Measurements from ENCODE around the gene GZMM.
A peak's percentile ranks its signal among the peaks of the same experiment; 100 is the strongest.

Gene GZMM

DNA sequence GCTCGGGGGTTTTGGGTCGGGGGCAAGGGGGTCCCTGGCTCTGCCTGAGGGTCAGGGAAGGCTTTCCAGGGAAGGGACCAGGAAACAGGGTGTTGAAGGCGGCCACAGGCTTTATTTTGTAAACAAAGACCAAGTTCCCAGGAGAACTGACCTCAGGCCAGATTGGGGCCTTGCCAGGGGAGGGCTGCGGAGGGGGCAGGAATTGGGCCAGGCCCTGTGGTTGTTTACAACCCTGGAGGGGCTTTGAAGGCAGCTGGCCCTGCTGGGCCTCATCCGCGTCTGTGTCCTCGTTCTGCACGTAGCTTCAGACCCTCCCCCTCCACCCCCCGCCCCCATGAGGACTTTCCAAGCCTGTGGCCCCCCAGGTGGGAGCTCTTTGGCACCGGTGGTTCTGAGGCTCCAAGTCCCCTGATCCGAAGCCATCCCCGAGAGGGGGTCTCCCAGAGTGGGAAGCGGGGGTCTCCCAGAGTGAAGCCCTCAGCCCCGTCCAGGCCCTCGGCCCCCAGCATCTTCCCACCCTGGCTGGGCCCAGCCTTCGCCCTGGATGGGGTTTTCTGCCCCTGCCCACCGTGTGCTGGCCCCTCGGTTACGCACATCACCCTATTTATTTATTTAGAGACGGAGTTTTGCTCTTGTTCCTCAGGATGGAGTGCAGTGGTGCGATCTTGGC is 15.1 kb downstream of the GZMM start:
- DNase-seq (ENCODE audit: extremely low read depth in 1 of 2, low read depth in 1 of 2) = no peak

DNA sequence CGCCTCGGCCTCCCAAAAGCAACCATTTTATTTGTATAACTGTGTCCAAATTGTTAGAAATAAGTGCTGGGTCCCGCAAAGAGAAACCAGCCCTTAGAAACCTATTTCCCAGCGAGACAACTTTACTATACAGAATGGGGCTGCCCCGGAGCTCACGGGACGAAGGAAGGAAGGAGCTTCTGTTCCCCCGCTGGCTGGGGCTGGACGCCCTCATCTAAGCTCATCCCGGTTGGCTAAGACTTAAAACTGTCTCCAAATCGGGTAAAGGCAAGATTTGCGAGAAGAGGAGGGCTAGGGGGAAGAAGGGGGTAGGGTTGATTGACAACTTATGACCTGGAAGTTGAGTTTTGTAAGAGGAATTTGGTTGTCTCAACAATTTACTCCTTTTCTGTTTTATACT is 16.3 kb downstream of the GZMM start:
- DNase-seq (ENCODE audit: extremely low read depth in 1 of 2, low read depth in 1 of 2) = no peak

DNA sequence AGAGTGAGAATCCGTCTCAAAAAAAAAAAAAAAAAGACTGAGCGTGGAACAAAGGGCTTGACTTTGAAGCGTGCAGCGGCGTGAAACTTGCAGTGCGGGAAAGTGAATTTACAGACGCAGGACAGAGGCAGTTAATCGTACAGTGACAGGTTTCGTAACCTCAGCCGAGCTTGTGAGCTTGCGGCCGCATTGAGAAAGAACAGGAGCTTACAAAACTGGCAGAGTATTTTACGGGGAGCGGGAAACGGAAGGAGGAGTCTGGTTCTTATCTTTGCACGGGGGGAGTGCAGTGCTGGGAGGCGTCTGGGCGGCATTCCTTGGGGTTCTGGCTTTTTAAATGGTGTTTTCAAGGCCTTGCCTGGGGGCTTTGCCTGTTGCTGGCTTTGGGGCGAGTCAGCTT is 22.6 kb downstream of the GZMM start:
- no peak for DNase-seq (ENCODE audit: extremely low read depth in 1 of 2, low read depth in 1 of 2)

DNA sequence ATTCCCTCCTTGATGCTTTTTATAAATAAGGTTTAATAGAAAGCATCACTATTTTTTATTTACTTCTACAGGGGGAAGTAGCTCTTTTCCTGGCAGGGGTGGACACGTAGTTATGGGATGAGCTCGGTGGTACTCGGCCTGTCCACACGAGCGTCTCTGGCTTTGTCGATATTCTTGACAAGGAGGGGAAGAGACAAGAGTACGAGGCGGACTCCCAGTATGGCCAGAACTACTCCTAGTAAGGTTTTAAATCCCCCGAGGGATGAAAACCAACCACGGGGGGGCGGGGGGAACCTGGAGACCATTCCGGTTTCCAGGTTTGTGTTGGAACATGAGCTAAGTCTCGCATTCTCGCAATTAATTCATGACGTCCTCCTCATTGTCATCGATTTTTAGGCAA is 23.0 kb downstream of the GZMM start:
- DNase-seq (ENCODE audit: extremely low read depth in 1 of 2, low read depth in 1 of 2) = no peak

DNA sequence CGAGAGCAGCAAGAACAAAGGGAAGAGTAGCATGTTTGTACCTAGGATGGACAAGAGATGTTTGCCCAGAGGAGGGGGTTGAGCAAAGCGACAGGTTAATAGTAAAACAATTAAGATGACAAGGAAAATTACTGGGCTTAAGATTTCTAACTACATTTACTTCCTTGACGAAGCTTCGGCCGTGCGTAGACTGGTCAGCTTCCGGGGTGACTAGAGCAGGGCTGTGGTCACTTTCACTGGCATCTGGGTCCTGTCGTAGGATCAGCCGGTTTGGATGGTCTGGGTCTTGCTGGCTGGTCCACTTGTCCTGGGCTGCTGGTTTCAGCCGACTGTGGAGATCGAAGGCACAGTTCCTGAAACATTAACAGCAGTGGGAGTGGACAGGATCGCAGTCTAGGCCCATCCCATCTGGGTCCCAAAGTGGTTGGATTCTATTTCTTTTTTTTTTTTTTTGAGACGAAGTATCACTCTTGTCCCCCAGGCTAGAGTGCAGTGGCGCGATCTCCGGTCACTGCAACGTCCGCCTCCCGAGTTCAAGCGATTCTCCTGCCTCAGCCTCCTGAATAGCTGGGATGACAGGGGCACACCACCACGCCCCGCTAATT is 23.5 kb downstream of the GZMM start:
- DNase-seq (ENCODE audit: extremely low read depth in 1 of 2, low read depth in 1 of 2) = no peak

DNA sequence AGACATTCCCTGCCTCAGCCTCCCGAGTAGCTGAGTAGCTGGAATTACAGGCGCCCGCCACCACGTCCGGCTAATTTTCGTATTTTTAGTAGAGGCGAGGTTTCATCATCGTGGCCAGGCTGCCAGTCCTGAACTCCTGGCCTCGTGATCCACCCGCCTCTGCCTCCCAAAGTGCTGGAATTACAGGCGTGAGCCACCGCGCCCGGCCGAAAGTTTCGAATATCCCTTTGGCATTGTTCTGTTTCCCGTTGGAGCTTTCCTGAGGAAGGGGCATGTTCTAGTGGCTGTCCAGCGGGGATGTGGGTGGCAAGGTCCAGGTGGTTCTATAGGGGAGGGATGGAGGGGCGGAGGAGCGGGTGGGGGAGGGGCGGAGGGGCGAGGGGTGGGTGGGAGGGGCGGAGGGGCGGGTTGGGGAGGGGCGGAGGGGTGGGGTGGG is 26.4 kb downstream of the GZMM start:
- no peak for DNase-seq (ENCODE audit: extremely low read depth in 1 of 2, low read depth in 1 of 2)

DNA sequence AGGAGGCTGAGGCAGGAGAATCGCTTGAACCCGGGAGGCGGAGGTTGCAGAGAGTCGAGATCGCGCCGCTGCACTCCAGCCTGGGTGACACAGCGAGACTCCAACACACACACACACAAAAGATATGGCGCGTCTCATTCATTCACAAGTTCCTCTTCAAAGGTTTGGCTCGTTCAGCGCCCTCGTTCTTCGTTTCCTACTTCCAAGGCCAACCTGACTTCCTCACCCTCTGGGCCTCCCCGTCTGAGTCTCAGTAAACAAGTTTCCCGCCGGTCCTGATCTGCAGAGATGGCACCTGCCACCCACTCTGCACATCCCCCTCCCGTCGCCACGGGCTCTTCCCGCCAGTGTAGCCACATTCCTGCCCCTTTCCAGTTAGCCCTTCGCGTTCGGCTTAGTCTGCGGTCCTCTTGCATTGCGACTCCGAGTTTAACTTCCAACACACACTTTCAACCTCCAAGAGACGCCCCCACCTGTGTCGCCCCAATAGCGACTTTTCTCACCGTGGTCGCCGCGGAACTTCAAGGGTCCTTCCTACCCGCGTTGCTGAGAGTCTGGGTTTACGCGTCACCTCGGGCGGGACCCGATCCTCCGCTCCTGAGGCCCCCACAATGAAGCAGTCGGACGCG is 27.2 kb downstream of the GZMM start:
- peak in 1 of 2 donors; percentile 44 for DNase-seq (ENCODE audit: extremely low read depth in 1 of 2, low read depth in 1 of 2)

DNA sequence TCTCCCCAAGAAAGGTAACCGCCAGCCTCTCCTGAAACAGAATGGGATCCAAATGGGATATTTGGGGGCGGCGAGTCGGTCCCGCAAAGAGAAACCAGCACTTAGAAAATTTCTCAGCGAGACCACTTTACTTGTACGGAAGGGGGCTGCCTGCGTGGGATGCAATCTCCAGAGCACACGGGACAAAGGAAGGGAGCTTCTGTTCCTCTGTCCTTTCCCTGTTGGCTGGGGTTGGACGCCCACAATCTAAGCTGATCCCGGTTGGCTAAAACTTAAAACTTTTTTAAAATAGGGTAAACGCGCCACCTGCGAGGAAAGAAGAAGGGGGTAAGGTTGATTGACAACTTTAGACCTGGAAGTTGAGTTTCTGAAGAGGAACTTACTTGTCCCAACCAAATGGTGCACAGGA is 27.7 kb downstream of the GZMM start:
- no peak for DNase-seq (ENCODE audit: extremely low read depth in 1 of 2, low read depth in 1 of 2)

DNA sequence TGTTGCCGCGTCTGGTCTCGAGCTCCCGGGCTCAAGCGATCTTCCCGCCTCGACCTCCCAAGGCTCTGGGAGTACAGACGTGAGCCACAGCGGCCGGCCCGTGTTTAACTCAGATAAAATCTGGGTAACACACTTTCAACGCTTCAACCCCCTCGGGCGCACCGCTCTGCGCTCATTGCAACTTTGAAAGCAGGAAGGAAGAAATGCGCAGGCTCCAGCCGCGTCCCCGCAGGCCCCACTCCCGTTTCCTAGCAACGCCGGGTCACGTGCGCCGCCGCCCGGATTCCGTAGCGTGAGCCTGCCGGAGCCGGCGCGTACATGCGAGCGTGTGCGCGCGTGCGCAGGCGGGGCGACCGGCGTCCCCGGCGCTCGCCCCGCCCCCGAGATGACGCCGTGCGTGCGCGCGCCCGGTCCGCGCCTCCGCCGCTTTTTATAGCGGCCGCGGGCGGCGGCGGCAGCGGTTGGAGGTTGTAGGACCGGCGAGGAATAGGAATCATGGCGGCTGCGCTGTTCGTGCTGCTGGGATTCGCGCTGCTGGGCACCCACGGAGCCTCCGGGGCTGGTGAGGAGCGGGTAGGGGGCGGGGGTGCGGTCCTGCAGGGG is 28.4 kb downstream of the GZMM start, which contains the start of gene BSG:
Gene BSG, plus strand, starts transcription at position 457 of the 603 bp plus-strand sequence. Its CDS starts 39 bp downstream, at position 496.
- peak; percentile 98 to 99 for DNase-seq (ENCODE audit: extremely low read depth in 1 of 2, low read depth in 1 of 2)

DNA sequence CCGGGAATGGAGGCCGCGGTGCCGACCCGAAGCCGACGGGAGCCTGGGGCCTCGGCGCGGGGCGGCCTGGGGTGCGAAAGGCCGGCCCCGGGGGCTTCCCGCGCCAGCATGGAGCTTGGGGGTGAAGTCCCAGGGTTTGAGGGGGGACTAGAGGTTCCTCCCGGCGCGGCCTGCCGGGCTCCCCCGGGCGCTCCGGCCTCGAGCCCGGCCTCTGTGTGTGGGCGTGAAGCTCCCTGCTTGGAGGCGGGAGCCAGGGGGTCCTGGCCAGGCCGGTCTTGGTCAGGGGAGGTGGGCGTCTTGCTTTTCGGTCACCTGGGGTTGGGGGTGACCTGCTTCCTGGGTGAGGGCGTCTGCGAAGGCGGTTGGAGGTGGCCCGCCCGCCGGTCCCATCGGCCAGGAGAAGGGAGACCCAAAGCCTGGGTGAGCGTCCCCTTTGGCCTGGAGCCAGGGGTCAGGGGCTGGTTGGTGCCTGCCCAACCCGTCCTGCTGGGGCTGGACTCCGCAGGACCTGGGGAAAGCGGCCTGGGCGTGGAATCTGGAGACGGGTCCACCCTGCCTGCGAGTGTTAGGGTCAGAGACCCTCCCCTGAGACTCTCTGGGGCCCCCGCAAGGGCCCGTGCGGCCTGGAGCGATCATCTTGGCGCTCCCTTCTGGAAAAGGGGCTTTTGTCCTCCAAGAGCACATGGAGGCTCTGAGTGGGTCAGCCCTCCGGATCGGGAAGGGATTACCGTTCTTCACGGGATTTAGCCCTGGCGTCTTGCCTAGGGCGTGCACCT is 29.1 kb downstream of the GZMM start:
- DNase-seq (ENCODE audit: extremely low read depth in 1 of 2, low read depth in 1 of 2) = no peak

DNA sequence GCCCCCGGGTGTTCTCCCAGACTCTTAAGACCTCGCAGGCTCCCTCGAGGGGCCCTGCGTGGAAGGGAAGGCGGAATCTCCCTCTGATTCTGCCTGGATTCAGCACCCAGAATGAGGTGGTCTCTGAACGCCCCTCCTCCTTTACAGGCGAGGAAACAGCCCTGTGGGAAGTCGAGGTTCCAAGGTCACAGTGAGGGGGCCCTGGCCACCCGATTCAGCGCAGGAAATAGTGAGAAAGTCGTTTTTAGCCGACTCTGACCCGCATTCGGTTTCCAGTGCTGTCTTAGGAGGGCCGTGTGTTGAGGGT is 29.6 kb downstream of the GZMM start:
- DNase-seq (ENCODE audit: extremely low read depth in 1 of 2, low read depth in 1 of 2) = no peak

DNA sequence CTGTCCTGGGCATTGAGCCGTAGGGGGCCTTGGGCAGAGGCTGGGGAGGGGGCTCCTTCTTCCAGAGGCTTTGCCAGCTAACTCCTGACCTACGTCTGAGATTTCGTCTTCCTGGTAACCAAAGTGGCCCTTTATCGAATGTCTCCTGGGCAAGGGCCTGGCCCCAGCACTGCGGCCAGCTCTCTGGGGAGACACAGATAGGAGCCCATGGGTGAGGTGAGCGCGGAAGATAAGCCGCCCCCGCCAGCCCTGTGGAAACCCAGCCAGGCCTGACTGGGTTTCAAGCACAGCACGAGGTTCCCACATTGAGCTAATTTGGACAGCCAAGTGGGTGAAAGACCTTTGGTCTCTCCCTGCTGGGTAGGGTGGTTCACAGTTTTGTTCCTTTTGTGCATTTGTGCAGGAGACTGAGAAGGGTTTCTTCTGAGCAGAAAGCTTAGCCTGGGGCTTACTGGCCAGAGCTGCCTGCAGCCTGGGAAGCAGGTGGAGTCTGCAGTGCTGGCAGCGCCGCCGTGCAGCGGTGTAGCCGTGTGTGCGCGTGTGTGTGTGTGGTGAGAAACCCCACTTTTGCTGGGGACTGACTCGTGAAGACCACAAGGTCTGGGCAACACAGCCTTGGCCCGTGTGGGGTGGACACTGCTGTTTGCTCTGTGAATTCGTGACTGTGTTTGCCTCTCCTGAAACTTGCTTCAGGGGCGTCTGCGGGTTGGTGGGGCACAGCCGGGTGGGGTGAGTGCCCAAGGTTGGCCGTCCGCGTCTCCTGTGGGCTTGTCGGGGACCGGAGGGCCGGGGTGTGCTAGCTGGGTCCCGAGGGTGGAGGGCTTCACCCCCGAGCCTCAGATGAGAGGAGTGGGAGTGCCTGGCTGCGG is 31.0 kb downstream of the GZMM start:
- DNase-seq (ENCODE audit: extremely low read depth in 1 of 2, low read depth in 1 of 2) = no peak

DNA sequence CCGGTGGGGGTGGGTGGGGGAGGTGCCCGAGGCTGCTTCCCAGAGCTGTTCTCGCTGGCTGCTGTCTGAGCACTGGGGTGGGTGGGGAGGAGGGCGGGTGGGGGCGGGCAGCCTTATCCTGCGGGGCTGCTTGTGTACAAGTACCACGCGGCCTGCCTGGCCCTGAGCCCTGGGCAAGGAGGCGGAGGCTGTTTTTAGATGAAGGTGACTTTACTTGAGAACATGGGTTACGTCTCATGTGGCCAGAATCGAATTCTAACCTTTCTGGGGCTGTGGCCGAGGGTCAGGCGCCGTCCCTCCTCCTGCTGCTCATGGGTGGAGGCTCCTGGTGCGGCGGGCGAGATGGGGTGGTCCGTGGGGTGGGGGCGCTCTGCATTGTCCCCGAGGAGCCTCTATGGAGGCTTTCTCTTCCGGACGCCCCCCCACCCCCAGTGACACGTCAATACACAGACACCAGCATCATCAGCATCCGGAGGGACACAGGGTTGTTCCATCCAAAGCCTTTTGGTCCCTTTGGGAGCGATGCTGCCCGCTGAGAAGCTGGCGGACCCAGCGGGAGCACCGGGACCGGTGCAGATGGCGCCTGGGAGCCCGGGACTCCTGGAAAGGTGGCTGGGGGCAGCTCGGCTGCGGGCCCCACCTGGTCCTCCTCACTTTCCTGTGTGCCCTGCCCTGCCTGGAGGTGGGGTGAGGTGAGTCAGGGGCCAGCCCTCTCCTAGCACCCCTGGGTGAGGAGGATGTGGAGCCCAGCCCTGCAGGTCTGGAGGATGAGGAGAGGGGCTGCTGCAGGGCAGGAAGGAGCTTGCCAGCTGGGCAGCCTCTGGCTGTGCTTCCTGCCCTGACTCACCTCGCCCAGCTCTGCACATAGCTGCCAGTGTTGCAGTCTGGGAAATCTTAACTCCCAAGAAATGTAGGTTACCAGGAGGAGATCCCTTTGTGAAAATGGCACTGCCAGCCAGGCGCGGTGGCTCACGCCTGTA is 32.0 kb downstream of the GZMM start:
- no peak for DNase-seq (ENCODE audit: extremely low read depth in 1 of 2, low read depth in 1 of 2)

DNA sequence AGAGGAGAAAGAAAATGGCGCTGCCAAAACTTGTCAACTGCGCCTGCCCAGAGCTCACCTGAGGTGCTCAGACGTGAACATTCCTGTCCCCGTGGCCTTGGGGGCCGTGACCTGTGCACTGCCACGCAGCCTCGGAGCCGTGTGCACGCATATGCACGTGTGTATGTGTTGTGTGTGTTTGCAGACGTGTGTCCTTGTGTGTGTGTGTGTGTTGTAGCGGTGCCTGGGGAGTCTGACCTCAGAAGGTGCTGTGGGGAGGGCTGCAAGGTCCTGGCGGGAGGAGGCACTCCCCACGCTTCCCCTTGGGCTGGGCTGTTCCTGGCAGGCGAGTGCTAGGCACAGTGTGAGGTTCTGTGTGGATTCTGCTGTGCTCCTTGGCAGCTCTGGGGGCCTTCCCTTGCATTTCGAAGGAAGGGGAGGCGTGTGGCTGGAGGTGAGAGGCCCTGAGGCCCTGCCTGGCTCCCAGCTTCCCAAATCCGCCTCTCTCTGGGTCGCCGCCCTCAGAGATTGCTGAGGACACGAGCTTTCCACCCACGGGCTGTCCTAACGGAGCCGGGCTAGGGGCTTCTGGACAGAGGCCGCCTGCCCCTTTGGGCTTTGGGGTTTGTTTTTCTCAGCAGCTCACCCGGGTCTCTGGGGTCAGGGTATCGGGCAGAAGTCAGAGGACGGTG is 33.0 kb downstream of the GZMM start:
- DNase-seq (ENCODE audit: extremely low read depth in 1 of 2, low read depth in 1 of 2) = no peak

DNA sequence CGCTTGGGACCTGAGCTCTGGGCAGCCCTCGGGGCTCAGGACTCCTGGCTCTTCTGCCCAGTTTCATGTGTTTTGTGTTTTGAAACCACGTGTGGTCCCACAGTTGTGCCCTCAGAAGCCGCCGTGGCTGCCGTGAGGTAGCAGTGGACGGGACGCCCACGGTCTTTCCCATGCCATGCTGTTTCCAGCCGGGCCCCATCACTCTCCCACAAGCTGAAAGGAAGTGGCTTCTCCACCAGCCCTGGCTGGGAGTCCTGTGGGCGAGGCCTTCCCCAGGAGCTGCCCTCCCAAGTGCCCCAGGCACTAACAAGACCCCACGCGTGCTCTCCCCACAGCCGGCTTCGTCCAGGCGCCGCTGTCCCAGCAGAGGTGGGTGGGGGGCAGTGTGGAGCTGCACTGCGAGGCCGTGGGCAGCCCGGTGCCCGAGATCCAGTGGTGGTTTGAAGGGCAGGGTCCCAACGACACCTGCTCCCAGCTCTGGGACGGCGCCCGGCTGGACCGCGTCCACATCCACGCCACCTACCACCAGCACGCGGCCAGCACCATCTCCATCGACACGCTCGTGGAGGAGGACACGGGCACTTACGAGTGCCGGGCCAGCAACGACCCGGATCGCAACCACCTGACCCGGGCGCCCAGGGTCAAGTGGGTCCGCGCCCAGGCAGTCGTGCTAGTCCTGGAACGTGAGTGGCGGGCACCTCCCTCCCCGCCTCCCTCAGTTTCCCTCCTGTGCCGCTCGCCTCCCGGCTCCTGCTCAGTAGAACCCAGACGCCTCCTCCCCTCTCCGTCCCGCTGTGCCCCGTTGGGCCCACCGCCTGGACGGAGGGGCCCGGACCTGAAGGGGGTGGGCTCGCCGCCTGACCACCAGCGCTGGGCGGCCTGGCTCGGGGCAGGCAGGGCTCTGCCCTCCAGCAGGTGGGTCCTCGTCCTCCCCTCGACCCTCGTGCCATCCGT is 33.9 kb downstream of the GZMM start:
- no peak for DNase-seq (ENCODE audit: extremely low read depth in 1 of 2, low read depth in 1 of 2)

DNA sequence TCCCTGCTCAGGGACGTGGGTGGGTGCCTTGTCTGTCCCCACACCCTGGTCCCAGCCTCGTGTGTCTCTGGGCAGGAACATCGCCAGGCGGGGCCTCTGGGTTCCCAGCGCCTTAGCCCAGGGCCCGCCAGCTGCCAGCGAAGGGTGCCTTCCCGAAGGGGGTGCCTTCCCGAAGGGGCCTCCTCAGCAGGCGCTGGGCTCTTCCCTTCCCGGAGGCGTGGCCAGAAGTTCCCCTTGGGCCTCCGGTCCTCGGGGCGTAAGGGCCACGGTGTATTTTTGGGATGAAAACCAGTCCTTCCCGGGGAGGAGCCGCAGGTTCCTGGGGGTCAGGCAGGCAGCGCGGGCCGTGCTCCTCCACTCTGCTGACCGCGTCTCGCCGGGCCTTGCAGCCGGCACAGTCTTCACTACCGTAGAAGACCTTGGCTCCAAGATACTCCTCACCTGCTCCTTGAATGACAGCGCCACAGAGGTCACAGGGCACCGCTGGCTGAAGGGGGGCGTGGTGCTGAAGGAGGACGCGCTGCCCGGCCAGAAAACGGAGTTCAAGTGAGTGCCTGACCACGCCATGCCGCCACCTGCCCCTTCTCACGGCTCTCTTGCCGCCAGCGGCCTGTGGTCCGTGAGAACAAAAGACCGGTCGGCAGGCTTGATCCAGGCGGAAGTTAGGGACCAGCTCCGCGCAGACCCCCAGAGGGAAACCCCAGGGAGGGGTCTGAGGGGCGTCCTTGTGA is 35.4 kb downstream of the GZMM start:
- DNase-seq (ENCODE audit: extremely low read depth in 1 of 2, low read depth in 1 of 2) = no peak

DNA sequence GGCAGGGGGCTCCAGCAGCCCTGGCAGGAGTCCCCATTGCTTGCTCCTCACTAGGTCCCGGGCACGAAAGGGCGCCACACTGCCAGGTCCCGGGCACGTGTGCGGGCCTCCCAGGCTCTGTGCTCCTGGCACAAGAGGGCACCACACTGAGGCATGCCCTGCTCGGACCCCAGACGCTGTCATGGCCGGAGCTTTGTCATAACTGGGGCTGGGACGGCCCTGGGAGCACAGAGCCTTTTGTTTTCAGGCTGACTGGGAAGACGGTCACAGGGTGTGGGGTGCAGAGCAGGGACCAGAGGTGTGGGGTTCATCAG is 35.9 kb downstream of the GZMM start:
- no peak for DNase-seq (ENCODE audit: extremely low read depth in 1 of 2, low read depth in 1 of 2)
